SK-N-MC (cell line): Measurements from ENCODE around the gene GTF3C1.
"Not testable (repeated sequence)": the region's sequence is repeated elsewhere in the genome, so short reads cannot be mapped to it uniquely, and the experiment has no call there.

Experiments used
- DNase-seq: peaks from one replicate; pipeline ENCODE4 v3.0.0-alpha.2; 2011; ENCODE audit warnings: low read depth, low spot score
- H3K27ac ChIP-seq: fragments of 200-600 bp; sonication (generic); 2 replicates; pipeline ENCODE4 v1.5.1; 2016; ENCODE audit warnings: mixed run types
- H3K36me3 ChIP-seq: fragments of 200-600 bp; sonication (generic); 2 replicates; pipeline ENCODE4 v1.6.1; 2017; ENCODE audit warnings: antibody characterized with exemption, low read length, mixed read lengths; ENCODE audit not compliant: insufficient read depth
- H3K4me3 ChIP-seq: fragments of 200-600 bp; sonication (generic); 2 replicates; pipeline ENCODE4 v1.5.1; 2016
- H3K9ac ChIP-seq: fragments of 200-600 bp; sonication (generic); 2 replicates; pipeline ENCODE4 v1.8.0; 2017; ENCODE audit warnings: mixed run types, mixed read lengths; ENCODE audit not compliant: insufficient read length
- H3K9me3 ChIP-seq: fragments of 200-600 bp; sonication (generic); 2 replicates; pipeline ENCODE4 v1.6.1; 2017; ENCODE audit warnings: low read depth, mild to moderate bottlenecking, antibody characterized with exemption, low read length, moderate library complexity, mixed read lengths
- EZH2 ChIP-seq: fragments of 200-600 bp; sonication (generic); IDR thresholded peaks from one replicate; pipeline ENCODE4 v1.6.1; 2017; ENCODE audit warnings: antibody characterized with exemption
- FOXP2 ChIP-seq: optimal IDR thresholded peaks from 2 replicates; pipeline ENCODE3; 2011; ENCODE audit warnings: mild to moderate bottlenecking, moderate library complexity; ENCODE audit not compliant: insufficient read depth; ENCODE audit errors: extremely low read length, control extremely low read depth
- POLR2AphosphoS5 ChIP-seq: IDR thresholded peaks from 2 replicates; pipeline ENCODE4 v1.6.1; 2012; ENCODE audit warnings: mild to moderate bottlenecking, low read depth, low read length, borderline replicate concordance

GTF3C1 gene

GRCh38 chr16:27586711-27587110 is 37.0 kb upstream of the GTF3C1 start:
- Histone ChIP-seq H3K27ac (no peak overlapping the region), H3K9me3 (no peaks in the 10 kb centered on the region), H3K36me3 (no peaks in the 10 kb centered on the region), H3K9ac (no peak overlapping the region), H3K4me3 (no peak overlapping the region)
- DNase-seq = no peak
- TF ChIP-seq POLR2AphosphoS5 (no peak), FOXP2 (no peak), EZH2 (no peak)

DNA sequence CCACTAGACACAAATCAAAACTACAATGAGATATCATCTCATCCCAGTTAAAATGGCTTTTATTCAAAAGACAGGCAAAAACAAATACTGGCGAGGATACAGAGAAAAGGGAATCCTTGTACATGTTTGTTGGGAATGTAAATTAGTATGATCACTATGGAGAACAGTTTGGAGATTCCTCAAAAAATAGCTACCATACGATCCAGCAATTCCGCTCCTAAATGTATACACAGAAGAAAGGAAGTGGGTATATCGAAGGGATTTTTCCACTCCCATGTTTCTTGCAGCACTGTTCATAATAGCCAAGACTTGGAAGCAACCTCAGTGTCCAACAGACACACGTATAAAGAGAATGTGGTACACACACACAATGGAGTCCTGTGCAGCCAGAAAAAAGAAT is 35.5 kb upstream of the GTF3C1 start:
- Histone ChIP-seq H3K9me3 (no peaks in the 10 kb centered on the region), H3K9ac (no peak overlapping the region), H3K27ac (no peak overlapping the region), H3K4me3 (no peak overlapping the region), H3K36me3 (no peaks in the 10 kb centered on the region)
- no peak for DNase-seq
- no peak for TF ChIP-seq EZH2
- TF ChIP-seq POLR2AphosphoS5 = no peak
- TF ChIP-seq FOXP2 = no peak

- no peak for DNase-seq
- H3K4me3 ChIP-seq = no peak overlapping the region
- no peak overlapping the region for H3K27ac ChIP-seq
- H3K9ac ChIP-seq = no peak overlapping the region
- H3K36me3 ChIP-seq = no peaks in the 10 kb centered on the region
- no peaks in the 10 kb centered on the region for H3K9me3 ChIP-seq
- no peak for TF ChIP-seq EZH2
- TF ChIP-seq FOXP2 = no peak
- TF ChIP-seq POLR2AphosphoS5 = no peak
Measured at GRCh38 chr16:27583634-27584033, 33.9 kb upstream of the GTF3C1 start.

GRCh38 chr16:27582883-27583282 is 33.2 kb upstream of the GTF3C1 start:
- no peak for DNase-seq
- no peak for TF ChIP-seq POLR2AphosphoS5
- TF ChIP-seq FOXP2 = no peak
- TF ChIP-seq EZH2 = no peak
- Histone ChIP-seq H3K9me3 (no peaks in the 10 kb centered on the region), H3K27ac (no peak overlapping the region), H3K4me3 (no peak overlapping the region), H3K36me3 (no peaks in the 10 kb centered on the region), H3K9ac (no peak overlapping the region)

DNA sequence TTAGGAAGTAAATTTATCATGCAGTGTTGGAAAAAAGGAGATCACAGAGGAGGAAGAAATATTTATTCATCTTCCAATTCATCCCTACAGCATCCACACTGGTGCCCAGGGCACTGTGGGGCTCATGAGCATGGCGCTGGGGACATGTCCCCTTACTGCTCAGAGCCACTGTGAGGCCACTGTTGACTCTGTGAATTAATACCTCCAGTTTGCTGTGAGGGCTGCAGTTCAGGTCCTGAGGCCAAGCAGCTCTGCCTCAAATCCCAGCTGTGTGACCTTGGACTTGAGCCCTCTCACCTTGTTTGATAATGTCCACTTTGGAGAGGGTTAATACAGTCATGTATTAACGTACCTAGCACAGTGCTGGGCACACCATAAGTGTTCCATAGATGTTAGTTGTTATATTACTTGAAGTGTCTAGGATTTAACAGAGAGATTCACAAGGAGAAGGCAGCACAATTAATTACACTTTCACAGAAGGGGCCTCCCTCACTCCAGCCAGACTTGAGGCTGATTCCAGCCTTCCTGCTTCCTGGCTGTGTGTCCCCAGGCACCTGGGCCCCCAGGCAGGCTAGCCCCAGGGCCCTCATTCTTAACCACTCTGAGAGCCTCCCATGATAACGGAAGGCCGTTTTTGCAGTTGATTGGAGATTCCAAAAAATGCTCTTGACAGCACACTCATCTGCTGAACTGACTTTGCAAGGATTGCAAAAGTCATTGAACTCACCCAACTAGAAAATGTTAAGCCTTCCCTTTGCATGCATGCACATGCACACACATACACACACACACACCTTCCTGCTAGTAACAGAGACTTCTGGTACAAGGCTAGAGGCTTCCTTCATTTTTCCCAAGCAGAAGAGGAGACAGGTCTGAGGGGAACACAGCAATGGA is 29.6 kb upstream of the GTF3C1 start:
- DNase-seq = no peak
- Histone ChIP-seq H3K36me3 (no peaks in the 10 kb centered on the region), H3K4me3 (peak overlapping the region; percentile 40; the same call in 1 of the 2 replicates), H3K27ac (peak overlapping the region; percentile 67), H3K9me3 (no peaks in the 10 kb centered on the region), H3K9ac (no peak overlapping the region)
- no peak for TF ChIP-seq EZH2
- TF ChIP-seq FOXP2 = no peak
- TF ChIP-seq POLR2AphosphoS5 = no peak

- no peak for DNase-seq
- Histone ChIP-seq H3K9me3 (no peaks in the 10 kb centered on the region), H3K27ac (no peak overlapping the region), H3K36me3 (no peaks in the 10 kb centered on the region), H3K4me3 (no peak overlapping the region), H3K9ac (no peak overlapping the region)
- no peak for TF ChIP-seq EZH2
- TF ChIP-seq POLR2AphosphoS5 = no peak
- TF ChIP-seq FOXP2 = no peak
Measured at GRCh38 chr16:27576729-27577128, 27.0 kb upstream of the GTF3C1 start.

- H3K27ac ChIP-seq = no peak overlapping the region
- DNase-seq = no peak
- H3K36me3 ChIP-seq = no peaks in the 10 kb centered on the region
- no peaks in the 10 kb centered on the region for H3K9me3 ChIP-seq
- TF ChIP-seq EZH2 = no peak
- no peak for TF ChIP-seq FOXP2
- no peak overlapping the region for H3K4me3 ChIP-seq
- no peak overlapping the region for H3K9ac ChIP-seq
Measured at GRCh38 chr16:27572711-27573110, 23.0 kb upstream of the GTF3C1 start.

- TF ChIP-seq POLR2AphosphoS5 (no peak), FOXP2 (no peak), EZH2 (no peak)
- Histone ChIP-seq H3K9me3 (no peaks in the 10 kb centered on the region), H3K27ac (0 out of 2 replicates have a peak overlapping the region, but pooled peaks have one; percentile 6), H3K9ac (no peak overlapping the region), H3K36me3 (no peaks in the 10 kb centered on the region), H3K4me3 (no peak overlapping the region)
- no peak for DNase-seq
Measured at GRCh38 chr16:27571433-27572326, 22.0 kb upstream of the GTF3C1 start.

DNA sequence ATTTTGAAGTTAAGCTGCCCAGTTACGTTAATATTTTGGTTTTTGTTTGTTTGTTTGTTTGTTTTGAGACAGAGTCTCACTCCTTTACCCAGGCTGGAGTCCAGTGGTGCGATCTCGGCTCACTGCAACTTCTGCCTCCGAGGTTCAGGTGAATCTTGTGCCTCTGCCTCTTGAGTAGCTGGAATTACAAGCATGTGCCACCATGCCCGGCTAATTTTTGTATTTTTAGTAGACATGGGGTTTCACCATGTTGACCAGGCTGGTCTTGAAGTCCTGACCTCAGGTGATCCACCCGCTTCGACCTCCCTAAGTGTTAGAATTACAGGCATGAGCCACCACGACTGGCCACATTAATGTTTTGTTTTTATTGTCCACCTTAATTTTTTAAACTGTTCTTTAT is 21.3 kb upstream of the GTF3C1 start:
- H3K4me3 ChIP-seq, H3K9me3 ChIP-seq, H3K9ac ChIP-seq, DNase-seq, H3K36me3 ChIP-seq, H3K27ac ChIP-seq: not testable (repeated sequence)
